Measurements from ENCODE around the gene LSAMP. TPM values are rescaled to one million over a fixed set of nuclear protein-coding genes. Genes with fewer than 3 reads are reported as not detected.

The LSAMP gene
- polyA plus RNA-seq, 3 donors = not detected

DNA sequence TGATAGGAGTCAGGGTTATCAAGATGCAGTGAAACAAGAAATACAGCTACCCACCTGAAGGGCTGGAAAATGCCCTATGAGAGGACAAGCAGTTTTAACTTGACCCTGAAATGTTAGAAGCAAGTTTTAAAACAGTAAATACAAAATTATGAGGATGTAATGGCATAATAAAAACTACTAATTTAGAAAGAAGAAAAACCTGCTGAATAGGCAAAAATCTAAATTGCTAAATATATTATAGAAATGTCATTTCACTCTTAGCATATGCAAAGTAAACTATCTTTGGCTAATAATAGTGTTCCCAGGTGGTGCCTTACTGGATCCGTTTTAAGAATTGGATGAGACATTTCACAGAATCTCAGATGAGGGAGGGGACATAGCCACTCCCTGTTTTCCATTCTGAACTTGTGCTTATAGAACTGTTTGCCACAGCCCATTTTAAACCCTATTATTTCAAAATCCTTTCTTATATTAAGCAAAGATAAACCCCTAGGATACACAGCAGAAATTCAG, 294.6 kb downstream of the LSAMP start:
- WGBS (ENCODE audit: insufficient coverage) = no CpG with 5 or more reads among the region's 1 CpG
- no peak overlapping the region for H3K4me2 ChIP-seq (replicated peaks; ENCODE audit: extremely low read depth, low read length, poor library complexity, severe bottlenecking)
- peak overlapping the region in 1 of 7 donors; percentile 1 for H3K27ac Mint-ChIP-seq
- H3K36me3 Mint-ChIP-seq = no peaks in the 10 kb centered on the region
- H3K79me2 ChIP-seq (ENCODE audit: insufficient read depth, low read length) = no peaks in the 10 kb centered on the region
- no peaks in the 10 kb centered on the region for H3K9me3 ChIP-seq (replicated peaks in 1 of 2; ENCODE audit: control insufficient read depth in 1 of 2, insufficient read depth in 1 of 2, low read length in 2 of 2)
- H3K9ac ChIP-seq (ENCODE audit: insufficient read depth, low read length, poor library complexity, severe bottlenecking) = no peak overlapping the region
- H3K9me3 Mint-ChIP-seq = peaks cover 0 to 2% (median 0%) of the 10 kb centered on the region in 7 donors
- H3K27ac ChIP-seq (ENCODE audit: low read depth in 1 of 2, low read length in 2 of 2) = no peak overlapping the region
- intact Hi-C loops (cut with micrococcal nuclease) = no loop called here
- no peak overlapping the region for H3K4me3 ChIP-seq (replicated peaks in 1 of 3; ENCODE audit: low read depth in 2 of 3, low read length in 3 of 3)
- no peaks in the 10 kb centered on the region for H3K27me3 ChIP-seq (ENCODE audit: control insufficient read depth in 2 of 2, insufficient read depth in 2 of 2, low read length in 2 of 2)
- no peaks in the 10 kb centered on the region for H3K4me1 Mint-ChIP-seq
- H2AFZ ChIP-seq (ENCODE audit: insufficient read depth, low read depth, low read length, poor library complexity, severe bottlenecking) = no peak overlapping the region
- no peaks in the 10 kb centered on the region for H4K20me1 ChIP-seq (ENCODE audit: insufficient read depth, low read length)
- no peak for DNase-seq
- no peaks in the 10 kb centered on the region for H3K36me3 ChIP-seq (replicated peaks in 1 of 2; ENCODE audit: control insufficient read depth in 1 of 2, insufficient read depth in 2 of 2, low read length in 2 of 2)
- H3K27me3 Mint-ChIP-seq (ENCODE audit: low read depth in 3 of 3) = peaks cover 0 to 1% (median 0%) of the 10 kb centered on the region in 3 donors
- H3K4me1 ChIP-seq (ENCODE audit: control insufficient read depth in 1 of 2, insufficient read depth in 2 of 2, low read length in 2 of 2) = no peaks in the 10 kb centered on the region
- TF ChIP-seq, protein P1, sequence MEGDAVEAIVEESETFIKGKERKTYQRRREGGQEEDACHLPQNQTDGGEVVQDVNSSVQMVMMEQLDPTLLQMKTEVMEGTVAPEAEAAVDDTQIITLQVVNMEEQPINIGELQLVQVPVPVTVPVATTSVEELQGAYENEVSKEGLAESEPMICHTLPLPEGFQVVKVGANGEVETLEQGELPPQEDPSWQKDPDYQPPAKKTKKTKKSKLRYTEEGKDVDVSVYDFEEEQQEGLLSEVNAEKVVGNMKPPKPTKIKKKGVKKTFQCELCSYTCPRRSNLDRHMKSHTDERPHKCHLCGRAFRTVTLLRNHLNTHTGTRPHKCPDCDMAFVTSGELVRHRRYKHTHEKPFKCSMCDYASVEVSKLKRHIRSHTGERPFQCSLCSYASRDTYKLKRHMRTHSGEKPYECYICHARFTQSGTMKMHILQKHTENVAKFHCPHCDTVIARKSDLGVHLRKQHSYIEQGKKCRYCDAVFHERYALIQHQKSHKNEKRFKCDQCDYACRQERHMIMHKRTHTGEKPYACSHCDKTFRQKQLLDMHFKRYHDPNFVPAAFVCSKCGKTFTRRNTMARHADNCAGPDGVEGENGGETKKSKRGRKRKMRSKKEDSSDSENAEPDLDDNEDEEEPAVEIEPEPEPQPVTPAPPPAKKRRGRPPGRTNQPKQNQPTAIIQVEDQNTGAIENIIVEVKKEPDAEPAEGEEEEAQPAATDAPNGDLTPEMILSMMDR (IDR thresholded peaks at IDR 0.05) = no peak
- H3K4me3 Mint-ChIP-seq = no peak overlapping the region

DNA sequence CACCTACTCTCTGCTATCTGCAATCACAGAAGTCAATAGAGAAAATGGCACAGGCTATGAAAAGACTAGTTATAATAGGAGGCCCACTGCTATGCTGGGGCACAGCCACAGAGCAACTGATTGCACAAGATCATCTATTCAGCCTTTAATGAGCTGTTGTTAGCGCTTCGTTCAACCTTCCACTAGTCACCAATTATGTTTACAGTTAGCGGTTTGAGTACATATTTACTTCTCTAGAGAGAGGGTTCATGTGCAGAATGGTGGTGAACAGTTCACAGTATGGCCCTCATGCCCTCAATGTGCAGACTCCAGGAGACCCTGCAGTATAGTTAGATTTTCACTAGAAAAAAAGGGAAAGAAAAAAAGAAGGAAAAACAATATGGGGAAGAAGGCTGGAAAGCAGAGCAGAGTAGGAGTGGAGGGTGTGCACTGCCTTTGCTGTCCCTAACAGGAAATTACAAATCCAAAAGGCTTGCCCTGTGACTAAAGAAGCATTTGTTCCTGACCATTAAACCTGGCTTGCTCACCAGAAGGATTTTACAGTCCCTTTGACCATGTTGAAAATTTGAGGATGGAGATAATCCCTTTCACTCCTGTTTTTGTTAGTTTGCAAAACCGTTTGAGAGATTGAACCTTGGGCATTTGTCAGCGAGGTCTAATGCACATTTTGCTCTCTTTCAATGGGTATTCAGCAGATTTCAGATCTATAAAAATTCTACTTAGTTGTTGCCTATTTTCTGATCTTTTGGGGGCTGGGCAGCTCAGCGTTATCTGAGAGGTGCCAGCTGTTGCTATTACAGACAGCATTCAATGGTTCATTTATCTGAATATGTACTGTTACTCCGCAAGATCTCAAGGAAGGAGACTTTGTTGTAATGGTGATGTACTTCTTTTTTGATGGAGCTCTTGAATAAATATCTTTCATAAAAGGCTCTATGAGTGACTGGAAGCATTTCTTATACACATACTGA, 296.1 kb downstream of the LSAMP start:
- H3K27ac Mint-ChIP-seq = no peak overlapping the region
- H3K36me3 Mint-ChIP-seq = no peaks in the 10 kb centered on the region
- no peak overlapping the region for H3K4me3 Mint-ChIP-seq
- Histone ChIP-seq H3K27me3 (ENCODE audit: control insufficient read depth in 2 of 2, insufficient read depth in 2 of 2, low read length in 2 of 2) (no peaks in the 10 kb centered on the region), H3K36me3 (replicated peaks in 1 of 2; ENCODE audit: control insufficient read depth in 1 of 2, insufficient read depth in 2 of 2, low read length in 2 of 2) (no peaks in the 10 kb centered on the region), H3K79me2 (ENCODE audit: insufficient read depth, low read length) (no peaks in the 10 kb centered on the region), H4K20me1 (ENCODE audit: insufficient read depth, low read length) (no peaks in the 10 kb centered on the region), H3K4me1 (ENCODE audit: control insufficient read depth in 1 of 2, insufficient read depth in 2 of 2, low read length in 2 of 2) (no peaks in the 10 kb centered on the region), H3K9me3 (replicated peaks in 1 of 2; ENCODE audit: control insufficient read depth in 1 of 2, insufficient read depth in 1 of 2, low read length in 2 of 2) (no peaks in the 10 kb centered on the region), H3K4me2 (replicated peaks; ENCODE audit: extremely low read depth, low read length, poor library complexity, severe bottlenecking) (no peak overlapping the region), H3K4me3 (replicated peaks in 1 of 3; ENCODE audit: low read depth in 2 of 3, low read length in 3 of 3) (no peak overlapping the region), H3K9ac (ENCODE audit: insufficient read depth, low read length, poor library complexity, severe bottlenecking) (no peak overlapping the region), H3K27ac (ENCODE audit: low read depth in 1 of 2, low read length in 2 of 2) (no peak overlapping the region), H2AFZ (ENCODE audit: insufficient read depth, low read depth, low read length, poor library complexity, severe bottlenecking) (no peak overlapping the region)
- TF ChIP-seq, protein P1 (IDR thresholded peaks at IDR 0.05) = no peak
- no peaks in the 10 kb centered on the region for H3K9me3 Mint-ChIP-seq
- intact Hi-C loops (cut with micrococcal nuclease) = no loop called here
- no peak for DNase-seq
- no peaks in the 10 kb centered on the region for H3K4me1 Mint-ChIP-seq
- H3K27me3 Mint-ChIP-seq (ENCODE audit: low read depth in 3 of 3) = no peaks in the 10 kb centered on the region
- WGBS (ENCODE audit: insufficient coverage) = 60% methylated on average over 1 of the region's 7 CpGs
